ENCODE results near the gene BTBD16.

- TF ChIP-seq CTBP1 (IDR thresholded peaks at IDR 0.05; ENCODE audit: borderline replicate concordance) (no peak), ARNT (IDR thresholded peaks at IDR 0.05) (no peak)
Measured at GRCh38 chr10:122336332-122336731, 65.2 kb downstream of the BTBD16 start.

Measured in HEK293T (cell line).